ENCODE results near the gene ZC3H13.

DNA sequence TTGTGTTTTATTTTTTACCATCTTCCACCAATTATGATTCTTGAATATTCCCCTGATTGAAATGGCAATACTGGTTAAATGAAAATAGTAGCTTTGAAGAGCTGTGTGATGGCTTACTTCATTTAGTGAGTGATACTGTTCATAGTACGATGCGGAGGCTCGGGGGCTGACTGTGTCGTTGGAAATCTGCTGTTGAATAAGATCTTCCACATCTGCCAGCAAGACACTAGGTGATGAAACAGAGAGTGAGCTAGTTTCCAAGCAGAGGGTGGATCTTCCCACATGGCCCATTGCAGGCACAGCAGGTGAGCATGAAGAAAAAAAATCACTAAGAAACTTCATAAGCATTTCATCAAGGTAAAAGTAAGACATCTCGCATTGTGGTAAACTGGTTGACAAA lies 29.8 kb upstream of the ZC3H13 start:
- TF ChIP-seq POLR2AphosphoS5 (IDR thresholded peaks at IDR 0.05; ENCODE audit: insufficient read depth in 1 of 2, low read depth in 1 of 2): no peak
- TF ChIP-seq, protein P1, sequence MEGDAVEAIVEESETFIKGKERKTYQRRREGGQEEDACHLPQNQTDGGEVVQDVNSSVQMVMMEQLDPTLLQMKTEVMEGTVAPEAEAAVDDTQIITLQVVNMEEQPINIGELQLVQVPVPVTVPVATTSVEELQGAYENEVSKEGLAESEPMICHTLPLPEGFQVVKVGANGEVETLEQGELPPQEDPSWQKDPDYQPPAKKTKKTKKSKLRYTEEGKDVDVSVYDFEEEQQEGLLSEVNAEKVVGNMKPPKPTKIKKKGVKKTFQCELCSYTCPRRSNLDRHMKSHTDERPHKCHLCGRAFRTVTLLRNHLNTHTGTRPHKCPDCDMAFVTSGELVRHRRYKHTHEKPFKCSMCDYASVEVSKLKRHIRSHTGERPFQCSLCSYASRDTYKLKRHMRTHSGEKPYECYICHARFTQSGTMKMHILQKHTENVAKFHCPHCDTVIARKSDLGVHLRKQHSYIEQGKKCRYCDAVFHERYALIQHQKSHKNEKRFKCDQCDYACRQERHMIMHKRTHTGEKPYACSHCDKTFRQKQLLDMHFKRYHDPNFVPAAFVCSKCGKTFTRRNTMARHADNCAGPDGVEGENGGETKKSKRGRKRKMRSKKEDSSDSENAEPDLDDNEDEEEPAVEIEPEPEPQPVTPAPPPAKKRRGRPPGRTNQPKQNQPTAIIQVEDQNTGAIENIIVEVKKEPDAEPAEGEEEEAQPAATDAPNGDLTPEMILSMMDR (IDR thresholded peaks at IDR 0.05): no peak

All from vagina (tissue), 2 donors.